K562 (cell line): Measurements from ENCODE around the gene FAM25A. TPM values are rescaled to one million over a fixed set of nuclear protein-coding genes. Genes with fewer than 3 reads are reported as not detected.

Experiments
- ATAC-seq: fragments of 200-7000 bp; cut with Tn5 transposase; 3 replicates; pipeline ENCODE4 v1.9.1; 2020; ENCODE audit warnings: moderate library complexity
- BruUV-seq: library from RNA; stranded (reverse); fragments of 400-500 nt; replicated peaks from 2 replicates; lab custom pipeline; 2021; lab: Mats Ljungman, UMichigan
- CTCF ChIA-PET: fragments of 300-600 bp; formaldehyde crosslinking; extraction: SDS; loops from one replicate; lab custom pipeline; 2021; ENCODE audit warnings: low intra/inter-chr PET ratio; lab: Yijun Ruan, JAX
- POLR2A ChIA-PET: fragments of 300-600, 350-650 bp; sonication (Branson Sonifier 250); formaldehyde crosslinking; extraction: SDS; loops from one replicate; lab custom pipeline; 2021; ENCODE audit warnings: antibody characterized with exemption, inconsistent platforms; lab: Yijun Ruan, JAX
- DNase-seq, 4 experiments: peaks; one replicate each; pipeline versions ENCODE4 v3.0.0 to v3.0.0-alpha.2; 2011 to 2018; ENCODE audit warnings: low spot score in 3 of 4, mixed read lengths in 3 of 4; ENCODE audit errors: extremely low read depth in 1 of 4
- FAIRE-seq: peaks from 2 replicates; lab custom pipeline; 2011; peaks lifted over from hg19 to GRCh38; lab: Jason Lieb, UNC
- H2AFZ ChIP-seq: 2 replicates; pipeline ENCODE4 v1.6.0; 2011; ENCODE audit warnings: low read depth, low read length, control low read depth, inconsistent platforms
- H3K27ac ChIP-seq: fragments of 200-600 bp; 3 replicates; pipeline ENCODE4 v1.8.0; 2011; ENCODE audit warnings: low read depth, mild to moderate bottlenecking, control low read depth, inconsistent platforms, low read length, moderate library complexity, mixed read lengths; ENCODE audit errors: extremely low read depth
- H3K27me3 ChIP-seq, 2 experiments: fragments of 300-600 bp in 1 of 2; 2 replicates in 1 of 2; 3 replicates in 1 of 2; pipeline versions ENCODE4 v1.6.0 to v1.8.0; 2011; ENCODE audit warnings: inconsistent platforms in 2 of 2, low read length in 2 of 2, mild to moderate bottlenecking in 1 of 2, mixed read lengths in 1 of 2, moderate library complexity in 1 of 2; ENCODE audit not compliant: control insufficient read depth in 2 of 2, insufficient read depth in 2 of 2
- H3K36me3 ChIP-seq: fragments of 300-600 bp; 3 replicates; pipeline ENCODE4 v1.8.0; 2011; ENCODE audit warnings: mild to moderate bottlenecking, low read length, inconsistent platforms; ENCODE audit not compliant: control insufficient read depth, insufficient read depth
- H3K4me1 ChIP-seq, 2 experiments: fragments of 200-600 bp in 1 of 2; replicated peaks in 1 of 2; 2 replicates in 1 of 2; 3 replicates in 1 of 2; pipeline versions ENCODE4 v1.5.1 to v1.8.0; 2011; ENCODE audit warnings: inconsistent platforms in 2 of 2, low read length in 2 of 2, mild to moderate bottlenecking in 1 of 2, mixed read lengths in 1 of 2, moderate library complexity in 1 of 2; ENCODE audit not compliant: control insufficient read depth in 2 of 2, insufficient read depth in 2 of 2
- H3K4me2 ChIP-seq: 2 replicates; pipeline ENCODE4 v1.6.1; 2011; ENCODE audit warnings: low read length, control low read depth, inconsistent platforms, mixed read lengths; ENCODE audit not compliant: insufficient read depth
- H3K4me3 ChIP-seq: fragments of 200-600 bp; sonication (generic), shearing (Covaris generic); 2 replicates; pipeline ENCODE4 v1.5.1; 2016; ENCODE audit warnings: control low read depth, inconsistent platforms
- H3K79me2 ChIP-seq: fragments of 200-600 bp; 3 replicates; pipeline ENCODE4 v1.8.0; 2011; ENCODE audit warnings: low read length, inconsistent platforms; ENCODE audit not compliant: control insufficient read depth, insufficient read depth
- H3K9ac ChIP-seq, 2 experiments: 2 replicates each; pipeline versions ENCODE4 v1.6.0 to v1.6.1; 2011; ENCODE audit warnings: low read depth in 2 of 2, low read length in 2 of 2, control low read depth in 1 of 2, inconsistent platforms in 1 of 2, mild to moderate bottlenecking in 1 of 2, mixed read lengths in 1 of 2; ENCODE audit not compliant: insufficient read depth in 1 of 2
- H3K9me1 ChIP-seq: one replicate; pipeline ENCODE4 v1.6.0; 2011; ENCODE audit warnings: inconsistent platforms, mild to moderate bottlenecking, low read length, moderate library complexity; ENCODE audit not compliant: control insufficient read depth, insufficient read depth
- H3K9me3 ChIP-seq: replicated peaks from 2 replicates; pipeline ENCODE4 v1.5.1; 2011; ENCODE audit warnings: low read depth, low read length, inconsistent platforms; ENCODE audit not compliant: control insufficient read depth, insufficient read depth
- H4K20me1 ChIP-seq: replicated peaks from 2 replicates; pipeline ENCODE4 v1.6.1; 2011; ENCODE audit warnings: low read length, inconsistent platforms, mixed read lengths; ENCODE audit not compliant: control insufficient read depth, insufficient read depth
- ASH1L ChIP-seq: fragments of 450-650 bp; IDR thresholded peaks from 2 replicates; pipeline ENCODE4 v1.6.1; 2018; ENCODE audit warnings: borderline replicate concordance, mild to moderate bottlenecking, low read depth; ENCODE audit not compliant: partially characterized antibody
- JUND ChIP-seq, 2 experiments: IDR thresholded peaks; 2 replicates in 1 of 2; 3 replicates in 1 of 2; pipeline ENCODE4 v1.6.1; 2011; ENCODE audit warnings: borderline replicate concordance in 2 of 2, low read depth in 2 of 2, low read length in 2 of 2, improper control_type of control experiment in 1 of 2, missing biosample characterization in 1 of 2, missing genetic modification characterization in 1 of 2, missing genetic modification reagents in 1 of 2
- ZBTB17 ChIP-seq: fragments of 450-650 bp; formaldehyde crosslinking; IDR thresholded peaks from 2 replicates; pipeline ENCODE4 v1.4.0; 2020; ENCODE audit warnings: mild to moderate bottlenecking
- ZNF324 ChIP-seq: fragments of 250-450 bp; sonication (Bioruptor Pico); IDR thresholded peaks from 2 replicates; pipeline ENCODE4 v1.4.0; 2020; ENCODE audit warnings: mild to moderate bottlenecking
- ZNF644 ChIP-seq: fragments of 200-800 bp; sonication (Bioruptor generic); IDR thresholded peaks from 2 replicates; pipeline ENCODE4 v1.6.1; 2016; ENCODE audit warnings: low read depth, missing genetic modification characterization, missing compliant biosample characterization
- WGBS: fragments of 100-300 bp; shearing (Covaris generic); methylation state at CpG from one replicate; pipeline ENCODE4 v1.1.6; 2016; ENCODE audit warnings: low coverage, mixed read lengths; ENCODE audit not compliant: insufficient coverage; ENCODE audit errors: missing lambda C conversion rate; 5-methylcytosine and 5-hydroxymethylcytosine counted together
- in situ Hi-C: fragments of 300-500 bp; cut with MboI; formaldehyde crosslinking; loops from 4 replicates; pipeline ENCODE4 v1.15.0; 2018; ENCODE audit warnings: inconsistent platforms, mixed read lengths
- intact Hi-C: fragments of 100-400 bp; cut with micrococcal nuclease; formaldehyde crosslinking; loops from 2 replicates; pipeline ENCODE4 v1.14.2; 2022
- polyA plus RNA-seq, 8 experiments: library from polyadenylated mRNA; depleted of rRNA in 4 of 8; stranded (reverse) in 5 of 8; unstranded in 3 of 8; fragments of >200 nt; fragmentation: Nextera tagmentation in 2 of 8; fragmentation: Illumina TruSeq in 1 of 8; extraction: Ambion mirVana in 2 of 8; extraction: Trizol in 1 of 8; gene quantifications; 2 replicates each; pipeline versions ENCODE4 v1.2.1 to v1.2.3, GENCODE V29; 2011 to 2014; ENCODE audit warnings: inconsistent platforms in 1 of 8, missing spikeins in 1 of 8
- total RNA-seq, 7 experiments: library from RNA; depleted of rRNA in 6 of 7; stranded (reverse); fragments of >200 nt in 6 of 7; fragmentation: Illumina TruSeq in 2 of 7; extraction: Trizol in 2 of 7; gene quantifications; 2 replicates each; pipeline versions ENCODE4 v1.2.1 to v1.2.3, GENCODE V29; 2011 to 2021; ENCODE audit warnings: low replicate concordance in 1 of 7
- TF ChIP-seq, protein P1 (sequence below): fragments of 250-450 bp; sonication (Bioruptor Pico); IDR thresholded peaks from 2 replicates; pipeline ENCODE4 v1.5.0; 2020; ENCODE audit warnings: mild to moderate bottlenecking, borderline replicate concordance
- TF ChIP-seq, protein P2 (sequence below): fragments of 450-650 bp; IDR thresholded peaks from 2 replicates; pipeline ENCODE4 v1.6.1; 2016

FAM25A gene
- total and polyA plus RNA-seq, 9 of the 15 experiments (the other 6 are each of a cell fraction or from before 2014, with no cell fraction given): not detected

DNA sequence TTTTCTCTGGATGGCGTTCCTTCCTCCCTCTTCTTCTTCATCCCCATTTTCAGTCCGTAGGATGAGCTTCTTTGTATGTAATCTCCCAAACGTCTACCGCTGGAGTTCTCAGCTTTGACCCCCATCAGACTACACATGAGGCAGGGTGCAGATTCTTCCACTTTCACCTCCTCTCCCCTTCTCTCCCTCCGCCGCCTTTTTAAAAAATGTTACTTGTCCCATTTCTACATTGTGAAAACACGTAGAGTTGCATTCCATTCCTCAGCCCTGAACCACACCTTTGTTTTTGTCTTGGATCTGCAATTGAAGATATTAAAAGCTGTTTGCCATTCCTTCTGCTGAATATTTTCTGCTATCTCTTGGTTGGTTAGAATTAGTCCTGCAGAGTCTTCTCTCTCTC is 45.6 kb upstream of the FAM25A start (continued):
- TF ChIP-seq, protein P1, sequence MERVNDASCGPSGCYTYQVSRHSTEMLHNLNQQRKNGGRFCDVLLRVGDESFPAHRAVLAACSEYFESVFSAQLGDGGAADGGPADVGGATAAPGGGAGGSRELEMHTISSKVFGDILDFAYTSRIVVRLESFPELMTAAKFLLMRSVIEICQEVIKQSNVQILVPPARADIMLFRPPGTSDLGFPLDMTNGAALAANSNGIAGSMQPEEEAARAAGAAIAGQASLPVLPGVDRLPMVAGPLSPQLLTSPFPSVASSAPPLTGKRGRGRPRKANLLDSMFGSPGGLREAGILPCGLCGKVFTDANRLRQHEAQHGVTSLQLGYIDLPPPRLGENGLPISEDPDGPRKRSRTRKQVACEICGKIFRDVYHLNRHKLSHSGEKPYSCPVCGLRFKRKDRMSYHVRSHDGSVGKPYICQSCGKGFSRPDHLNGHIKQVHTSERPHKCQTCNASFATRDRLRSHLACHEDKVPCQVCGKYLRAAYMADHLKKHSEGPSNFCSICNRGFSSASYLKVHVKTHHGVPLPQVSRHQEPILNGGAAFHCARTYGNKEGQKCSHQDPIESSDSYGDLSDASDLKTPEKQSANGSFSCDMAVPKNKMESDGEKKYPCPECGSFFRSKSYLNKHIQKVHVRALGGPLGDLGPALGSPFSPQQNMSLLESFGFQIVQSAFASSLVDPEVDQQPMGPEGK: no peak
- no peak for TF ChIP-seq ZNF644 (tag)
- TF ChIP-seq ASH1L: no peak
- TF ChIP-seq ZBTB17: no peak
- TF ChIP-seq ZNF324 (CRISPR knock-in tag): no peak

DNA sequence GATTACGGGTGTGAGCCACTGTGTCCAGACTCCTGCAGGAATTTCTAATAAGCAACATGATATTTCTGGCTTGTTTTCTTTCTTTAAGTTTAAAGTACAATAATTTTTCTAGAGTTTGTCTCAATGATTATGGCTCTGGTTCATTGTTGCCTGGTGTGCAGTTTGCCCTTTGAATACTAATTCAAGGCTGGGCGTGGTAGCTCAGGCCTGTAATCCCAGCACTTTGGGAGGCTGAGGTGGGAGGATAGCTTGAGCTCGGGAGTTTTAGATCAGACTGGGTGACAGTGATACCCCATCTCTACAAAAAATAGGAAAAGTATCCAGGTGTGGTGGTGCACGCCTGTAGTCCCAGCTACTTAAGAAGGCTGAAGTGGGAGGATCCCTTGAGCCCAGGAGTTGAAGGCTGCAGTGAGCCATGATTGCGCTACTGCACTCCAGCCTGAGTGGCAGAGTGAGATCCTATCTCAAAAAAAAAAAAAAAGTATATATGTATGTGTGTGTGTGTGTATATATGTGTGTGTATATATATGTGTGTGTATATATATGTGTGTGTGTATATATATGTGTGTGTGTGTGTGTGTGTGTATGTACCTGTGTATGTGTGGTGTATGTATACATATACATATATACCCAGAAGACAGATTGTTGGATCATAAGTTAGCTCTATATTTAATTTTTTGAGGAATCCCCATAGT is 43.6 kb upstream of the FAM25A start:
- CTCF ChIA-PET: no interaction called here
- Histone ChIP-seq H3K4me1 (peaks cover 6 to 10% of the 10 kb centered on the region in 2 experiments; a peak in 2 of 5 replicates), H2AFZ (no peak overlapping the region), H3K36me3 (no peaks in the 10 kb centered on the region), H3K9me3 (no peaks in the 10 kb centered on the region), H3K79me2 (no peaks in the 10 kb centered on the region), H3K4me3 (no peak overlapping the region), H3K27ac (no peak overlapping the region)
- DNase-seq (no peak), FAIRE-seq (no peak)
- POLR2A ChIA-PET: interaction anchor here (0.6 to 1.0 kb wide), 2 partner anchors 16 to 19 kb away, joined by 3 read pairs; partner anchors contain the start of gene MMRN2
- in situ Hi-C loops: no loop called here
- intact Hi-C loops: no loop called here
- TF ChIP-seq JUND (IDR thresholded peaks at IDR 0.05; ENCODE audit: borderline replicate concordance, low read depth, low read length): no peak
- no peak for TF ChIP-seq JUND (tag; IDR thresholded peaks at IDR 0.05; ENCODE audit: borderline replicate concordance, low read depth, low read length)
- TF ChIP-seq, protein P2, sequence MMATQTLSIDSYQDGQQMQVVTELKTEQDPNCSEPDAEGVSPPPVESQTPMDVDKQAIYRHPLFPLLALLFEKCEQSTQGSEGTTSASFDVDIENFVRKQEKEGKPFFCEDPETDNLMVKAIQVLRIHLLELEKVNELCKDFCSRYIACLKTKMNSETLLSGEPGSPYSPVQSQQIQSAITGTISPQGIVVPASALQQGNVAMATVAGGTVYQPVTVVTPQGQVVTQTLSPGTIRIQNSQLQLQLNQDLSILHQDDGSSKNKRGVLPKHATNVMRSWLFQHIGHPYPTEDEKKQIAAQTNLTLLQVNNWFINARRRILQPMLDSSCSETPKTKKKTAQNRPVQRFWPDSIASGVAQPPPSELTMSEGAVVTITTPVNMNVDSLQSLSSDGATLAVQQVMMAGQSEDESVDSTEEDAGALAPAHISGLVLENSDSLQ: peak; percentile 62
- TF ChIP-seq, all 486 proteins: peak for 1
- H3K9ac ChIP-seq: no peak overlapping the region
- H3K9me1 ChIP-seq: no peaks in the 10 kb centered on the region
- no peaks in the 10 kb centered on the region for H3K27me3 ChIP-seq
- H3K4me2 ChIP-seq: no peak overlapping the region
- ATAC-seq: no peak
- WGBS: 75% methylated on average over 4 of the region's 5 CpGs
- BruUV-seq: no TSS peak
- no peaks in the 10 kb centered on the region for H4K20me1 ChIP-seq
